Stimulated activated naive CD8-positive, alpha-beta T cell treated with anti-CD3 and anti-CD28 coated beads, Interleukin-15, amount 100 ng/mL, for 72 hours (primary cell): ENCODE data around the gene RNASE2.
"Not testable (repeated sequence)": the region's sequence is repeated elsewhere in the genome, so short reads cannot be mapped to it uniquely, and the experiment has no call there.

Experiments used
- ATAC-seq: fragments of 150-1000 bp; cut with Tn5 transposase; 2 replicates; pipeline ENCODE4 v1.10.0; 2021; ENCODE audit warnings: mild to moderate bottlenecking, moderate library complexity
- DNase-seq, 2 donors: peaks; one replicate each; pipeline ENCODE4 v3.0.0; 2021 to 2022
- H3K27ac Mint-ChIP-seq, 2 donors: one replicate each; pipeline ENCODE4 v1.8.0; 2022; ENCODE audit warnings: mild to moderate bottlenecking in 2 of 2, mixed read lengths in 2 of 2, moderate library complexity in 2 of 2
- H3K27me3 Mint-ChIP-seq: one replicate; pipeline ENCODE4 v1.8.0; 2022; ENCODE audit warnings: mixed read lengths
- H3K4me1 Mint-ChIP-seq: one replicate; pipeline ENCODE4 v1.8.0; 2022; ENCODE audit warnings: mild to moderate bottlenecking, mixed read lengths
- H3K4me3 Mint-ChIP-seq, 2 donors: one replicate each; pipeline ENCODE4 v1.8.0; 2022; ENCODE audit warnings: mild to moderate bottlenecking in 2 of 2, mixed read lengths in 2 of 2, moderate library complexity in 1 of 2
- H3K9me3 Mint-ChIP-seq, 2 donors: one replicate each; pipeline ENCODE4 v1.8.0; 2022; ENCODE audit warnings: mixed read lengths in 2 of 2

RNASE2 gene

GRCh38 chr14:20970983-20971704 is 15.9 kb downstream of the RNASE2 start:
- Mint-ChIP-seq H3K4me1 (peaks cover 15% of the 10 kb centered on the region), H3K4me3 (peak overlapping the region; percentile 88 to 92), H3K9me3 (no peaks in the 10 kb centered on the region), H3K27me3 (peaks cover 29% of the 10 kb centered on the region), H3K27ac (peak overlapping the region; percentile 51 to 83)
- DNase-seq, result peak; percentile 83 to 85
- peak; percentile 92 for ATAC-seq

GRCh38 chr14:20971705-20972021 is 16.4 kb downstream of the RNASE2 start:
- H3K27me3 Mint-ChIP-seq, result peaks cover 29% of the 10 kb centered on the region
- peak; percentile 58 for ATAC-seq
- DNase-seq, result no peak
- no peak overlapping the region for H3K27ac Mint-ChIP-seq
- H3K4me3 Mint-ChIP-seq, result peak overlapping the region; percentile 88 to 92
- H3K4me1 Mint-ChIP-seq, result peaks cover 15% of the 10 kb centered on the region
- no peaks in the 10 kb centered on the region for H3K9me3 Mint-ChIP-seq

GRCh38 chr14:20973501-20973900 is 18.2 kb downstream of the RNASE2 start:
- Mint-ChIP-seq H3K27ac (no peak overlapping the region), H3K27me3 (peaks cover 20% of the 10 kb centered on the region), H3K4me1 (peaks cover 15% of the 10 kb centered on the region), H3K9me3 (no peaks in the 10 kb centered on the region), H3K4me3 (no peak overlapping the region)
- DNase-seq (no peak), ATAC-seq (no peak)

GRCh38 chr14:20976291-20976690 is 21.0 kb downstream of the RNASE2 start:
- ATAC-seq (no peak), DNase-seq (no peak)
- H3K27me3 Mint-ChIP-seq, result peaks cover 26% of the 10 kb centered on the region
- no peak overlapping the region for H3K4me3 Mint-ChIP-seq
- peaks cover 7% of the 10 kb centered on the region for H3K4me1 Mint-ChIP-seq
- no peak overlapping the region for H3K27ac Mint-ChIP-seq
- H3K9me3 Mint-ChIP-seq, result no peaks in the 10 kb centered on the region

GRCh38 chr14:20978687-20979086 is 23.4 kb downstream of the RNASE2 start:
- no peak for ATAC-seq
- no peak overlapping the region for H3K27ac Mint-ChIP-seq

GRCh38 chr14:20980906-20981305 is 25.6 kb downstream of the RNASE2 start:
- Mint-ChIP-seq H3K4me3 (no peak overlapping the region), H3K27me3 (peaks cover 9% of the 10 kb centered on the region), H3K4me1 (no peaks in the 10 kb centered on the region), H3K9me3 (no peaks in the 10 kb centered on the region), H3K27ac (no peak overlapping the region)
- DNase-seq (no peak), ATAC-seq (no peak)

More at GRCh38 chr14:20978687-20979086, 23.4 kb downstream of the RNASE2 start:
- no peaks in the 10 kb centered on the region for H3K4me1 Mint-ChIP-seq
- H3K4me3 Mint-ChIP-seq, result no peak overlapping the region
- H3K9me3 Mint-ChIP-seq, result no peaks in the 10 kb centered on the region
- DNase-seq, result no peak
- peaks cover 9% of the 10 kb centered on the region for H3K27me3 Mint-ChIP-seq

- Mint-ChIP-seq H3K27ac (peak overlapping the region in 1 of 2 donors; percentile 21), H3K4me1 (peaks cover 8% of the 10 kb centered on the region), H3K9me3 (no peaks in the 10 kb centered on the region), H3K4me3 (no peak overlapping the region), H3K27me3 (peaks cover 9% of the 10 kb centered on the region)
- DNase-seq (no peak), ATAC-seq (no peak)
Observed at GRCh38 chr14:20982646-20983369, 27.5 kb downstream of the RNASE2 start.

GRCh38 chr14:20985650-20986049 is 30.4 kb downstream of the RNASE2 start:
- H3K27ac Mint-ChIP-seq, DNase-seq, H3K9me3 Mint-ChIP-seq, H3K27me3 Mint-ChIP-seq, ATAC-seq, H3K4me3 Mint-ChIP-seq: not testable (repeated sequence)
- H3K4me1 Mint-ChIP-seq, result peaks cover 24% of the 10 kb centered on the region

- ATAC-seq, result no peak
- H3K27me3 Mint-ChIP-seq, result no peaks in the 10 kb centered on the region
- no peaks in the 10 kb centered on the region for H3K9me3 Mint-ChIP-seq
- H3K27ac Mint-ChIP-seq, result no peak overlapping the region
- DNase-seq, result no peak
- H3K4me3 Mint-ChIP-seq, result no peak overlapping the region
- peaks cover 35% of the 10 kb centered on the region for H3K4me1 Mint-ChIP-seq
Observed at GRCh38 chr14:20986811-20987210, 31.5 kb downstream of the RNASE2 start.

- no peaks in the 10 kb centered on the region for H3K9me3 Mint-ChIP-seq
- H3K27ac Mint-ChIP-seq, result no peak overlapping the region
- no peaks in the 10 kb centered on the region for H3K27me3 Mint-ChIP-seq
- H3K4me1 Mint-ChIP-seq, result peaks cover 41% of the 10 kb centered on the region
- DNase-seq, result no peak
- no peak for ATAC-seq
- H3K4me3 Mint-ChIP-seq, result peak overlapping the region in 1 of 2 donors; percentile 45
Observed at GRCh38 chr14:20988717-20989470, 33.6 kb downstream of the RNASE2 start.

- Mint-ChIP-seq H3K27ac (peak overlapping the region; percentile 94 to 96), H3K4me1 (peaks cover 41% of the 10 kb centered on the region), H3K27me3 (no peaks in the 10 kb centered on the region), H3K9me3 (no peaks in the 10 kb centered on the region), H3K4me3 (peak overlapping the region; percentile 95 to 96)
- no peak for DNase-seq
- ATAC-seq, result no peak
Observed at GRCh38 chr14:20989471-20989786, 34.1 kb downstream of the RNASE2 start.

GRCh38 chr14:20989787-20990600 is 34.7 kb downstream of the RNASE2 start, which contains the start of gene METTL17:
TSS of gene METTL17 (plus strand) at chr14:20989980. CDS start at chr14:20990003, 23 bp downstream.
- Mint-ChIP-seq H3K4me1 (peaks cover 44% of the 10 kb centered on the region), H3K9me3 (no peaks in the 10 kb centered on the region), H3K27me3 (no peaks in the 10 kb centered on the region), H3K27ac (peak within 1 kb of the TSS; percentile 94 to 96), H3K4me3 (peak within 1 kb of the TSS; percentile 95 to 96)
- ATAC-seq (peak; percentile 98), DNase-seq (peak; percentile 87 to 91)

GRCh38 chr14:20996521-20996920 is 41.2 kb downstream of the RNASE2 start:
- H3K9me3 Mint-ChIP-seq, result no peaks in the 10 kb centered on the region

GRCh38 chr14:20997115-20997514 is 41.8 kb downstream of the RNASE2 start:
- Mint-ChIP-seq H3K4me1 (peaks cover 18% of the 10 kb centered on the region), H3K27ac (no peak overlapping the region), H3K9me3 (no peaks in the 10 kb centered on the region), H3K4me3 (no peak overlapping the region), H3K27me3 (no peaks in the 10 kb centered on the region)
- ATAC-seq, result no peak
- DNase-seq, result no peak

More at GRCh38 chr14:20996521-20996920, 41.2 kb downstream of the RNASE2 start:
- no peak overlapping the region for H3K4me3 Mint-ChIP-seq
- no peaks in the 10 kb centered on the region for H3K27me3 Mint-ChIP-seq
- H3K4me1 Mint-ChIP-seq, result peaks cover 24% of the 10 kb centered on the region
- ATAC-seq (no peak), DNase-seq (no peak)
- no peak overlapping the region for H3K27ac Mint-ChIP-seq

- Mint-ChIP-seq H3K9me3 (no peaks in the 10 kb centered on the region), H3K27ac (no peak overlapping the region)
- no peak for ATAC-seq
Observed at GRCh38 chr14:20997564-20997963, 42.3 kb downstream of the RNASE2 start.

More at GRCh38 chr14:20997564-20997963, 42.3 kb downstream of the RNASE2 start:
- no peak for DNase-seq
- Mint-ChIP-seq H3K4me1 (peaks cover 15% of the 10 kb centered on the region), H3K27me3 (no peaks in the 10 kb centered on the region), H3K4me3 (no peak overlapping the region)
